Measurements from ENCODE around the gene NOX5.

Gene NOX5

DNA sequence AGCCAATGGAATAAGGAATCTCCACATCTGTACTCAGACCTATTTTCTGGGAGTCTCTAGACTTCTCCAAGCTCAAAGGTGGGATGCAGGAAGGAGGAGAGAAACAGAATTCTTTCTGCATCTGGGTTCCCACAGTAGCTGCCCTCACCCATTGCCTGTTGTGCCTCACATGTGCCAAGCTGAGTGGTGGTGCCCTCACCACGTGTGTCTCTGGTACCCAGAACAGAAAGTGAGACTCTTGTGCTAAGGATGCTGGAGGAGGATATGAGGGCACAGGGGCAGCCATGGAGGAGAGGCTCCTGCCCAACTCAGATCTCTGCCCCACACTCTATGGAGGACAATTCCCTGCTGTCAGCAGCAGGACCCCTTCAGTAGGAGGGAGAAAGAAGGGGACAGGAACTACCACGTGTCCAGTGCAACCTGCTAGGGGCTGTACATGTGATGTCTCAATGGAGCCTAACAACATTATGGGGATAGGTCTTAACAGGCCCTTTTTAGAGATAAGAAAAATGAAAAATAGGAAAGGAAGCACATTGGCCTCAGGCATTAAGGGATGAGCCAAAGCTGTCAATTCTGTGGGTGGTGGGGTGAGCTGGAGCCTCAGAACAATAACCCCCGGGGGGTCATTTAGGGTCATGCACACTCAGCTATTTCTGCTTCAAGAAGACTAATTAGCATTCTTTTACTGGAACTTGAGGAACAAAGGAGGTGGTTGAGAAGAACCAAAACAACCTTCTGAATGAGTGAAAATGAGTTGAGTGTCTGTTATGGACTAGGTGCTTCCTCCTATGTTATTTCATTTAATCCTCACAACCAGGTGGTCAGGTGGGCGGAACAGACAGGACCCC, 16.3 kb upstream of the NOX5 start:
- TF ChIP-seq Cebpa-rat (IDR thresholded peaks at IDR 0.05) = no peak
- H3K4me2 ChIP-seq = peak overlapping the region in 1 of 11 experiments; percentile 14; a peak in 1 of 22 replicates
- H3K9me3 ChIP-seq (replicated peaks in 1 of 11) = no peaks in the 10 kb centered on the region
- no peak overlapping the region for H3K27ac ChIP-seq
- H4K20me1 ChIP-seq = no peaks in the 10 kb centered on the region
- H3K9ac ChIP-seq = no peak overlapping the region
- no peaks in the 10 kb centered on the region for H3K27me3 ChIP-seq
- H3K4me1 ChIP-seq = no peaks in the 10 kb centered on the region
- H3K4me3 ChIP-seq = no peak overlapping the region
- H3K36me3 ChIP-seq = no peaks in the 10 kb centered on the region

DNA sequence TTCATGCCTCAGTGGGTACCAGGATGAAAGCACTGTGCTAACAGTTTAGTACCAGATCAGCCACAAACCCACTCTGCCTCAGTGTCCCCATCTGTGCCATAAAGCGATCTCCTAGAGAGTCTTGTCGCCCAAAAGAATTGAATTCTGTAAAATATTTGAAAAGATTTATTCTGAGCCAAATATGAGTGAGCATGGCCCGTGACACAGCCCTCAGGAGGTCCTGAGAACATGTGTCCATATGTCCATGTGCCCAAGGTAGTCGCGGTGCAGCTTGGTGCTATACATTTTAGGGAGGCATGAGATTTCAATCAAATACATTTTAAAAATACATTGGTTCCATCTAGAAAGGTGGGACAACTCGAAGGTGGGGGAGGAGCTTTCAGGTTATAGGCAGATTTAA, 15.4 kb upstream of the NOX5 start:
- no peak overlapping the region for H3K4me2 ChIP-seq
- H3K4me3 ChIP-seq = no peak overlapping the region
- H3K27me3 ChIP-seq = no peaks in the 10 kb centered on the region
- H3K4me1 ChIP-seq = no peaks in the 10 kb centered on the region
- H4K20me1 ChIP-seq = no peaks in the 10 kb centered on the region
- H3K27ac ChIP-seq = no peak overlapping the region
- H3K36me3 ChIP-seq = no peaks in the 10 kb centered on the region
- no peaks in the 10 kb centered on the region for H3K9me3 ChIP-seq (replicated peaks in 1 of 11)
- H3K9ac ChIP-seq = no peak overlapping the region
- no peak for TF ChIP-seq Cebpa-rat (IDR thresholded peaks at IDR 0.05)

DNA sequence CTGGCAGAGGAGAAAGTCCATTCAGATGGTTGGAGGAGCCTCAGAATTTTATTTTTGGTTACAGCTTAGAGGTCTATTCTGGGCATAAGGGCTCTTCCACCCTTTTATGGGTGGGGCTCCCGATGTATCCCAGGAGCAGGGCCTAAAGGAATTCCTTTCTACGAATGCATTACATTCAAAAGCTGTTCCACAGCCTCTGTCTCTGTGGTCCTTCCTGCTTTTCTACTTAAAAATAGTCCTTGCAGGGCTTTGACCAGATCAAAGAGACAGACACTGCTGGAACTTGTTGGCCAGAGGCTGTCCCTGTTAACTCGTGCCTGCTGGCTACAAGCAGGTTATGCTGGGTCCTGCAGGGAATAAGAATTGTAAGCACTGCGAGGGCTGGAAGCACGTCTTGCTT, 14.4 kb upstream of the NOX5 start:
- H3K9me3 ChIP-seq (replicated peaks in 1 of 11) = no peaks in the 10 kb centered on the region
- no peak for TF ChIP-seq Cebpa-rat (IDR thresholded peaks at IDR 0.05)
- H3K4me2 ChIP-seq = no peak overlapping the region

DNA sequence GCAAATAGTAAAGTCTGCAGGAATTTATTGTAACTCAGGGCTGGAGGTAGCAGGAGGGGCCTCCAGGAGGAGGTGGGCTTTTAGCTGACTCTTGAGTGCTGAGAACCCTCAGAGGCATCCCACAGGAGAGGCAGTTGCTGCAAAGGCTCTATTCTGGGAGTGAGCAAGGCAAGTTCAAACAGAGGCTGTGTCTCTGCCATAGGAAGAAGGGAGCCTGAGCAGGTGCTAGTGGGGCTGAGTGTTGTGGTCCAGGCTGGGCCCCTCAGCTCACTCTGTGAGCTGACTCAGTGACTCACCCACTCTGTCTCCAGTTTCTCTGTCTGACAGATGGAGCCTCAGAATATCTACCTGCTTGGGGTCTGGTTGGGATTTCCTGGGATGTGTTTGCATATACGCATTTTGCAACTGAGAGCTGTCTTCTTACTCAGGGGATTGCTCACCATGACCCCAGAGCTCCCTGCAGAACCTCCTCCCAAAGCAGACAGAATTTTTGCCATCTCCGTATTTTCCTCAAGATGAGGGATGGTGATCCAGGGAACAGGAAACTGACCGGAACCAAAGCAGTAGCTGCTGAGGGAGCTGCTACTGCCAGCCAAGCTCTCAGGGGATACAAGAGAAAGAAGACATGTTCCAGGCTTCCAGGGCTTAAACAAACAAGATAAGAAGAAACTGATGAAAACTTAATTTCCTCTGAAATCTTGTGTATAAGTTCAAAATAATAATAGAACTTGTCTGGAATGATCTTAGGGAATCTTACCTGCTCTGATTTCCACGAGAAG, 13.6 kb upstream of the NOX5 start:
- no peak overlapping the region for H3K4me2 ChIP-seq

More for the DNA sequence above, 14.4 kb upstream of the NOX5 start:
- no peak overlapping the region for H3K9ac ChIP-seq
- H3K4me1 ChIP-seq = no peaks in the 10 kb centered on the region
- H3K27me3 ChIP-seq = no peaks in the 10 kb centered on the region
- H3K36me3 ChIP-seq = no peaks in the 10 kb centered on the region
- H3K4me3 ChIP-seq = no peak overlapping the region
- H4K20me1 ChIP-seq = no peaks in the 10 kb centered on the region
- no peak overlapping the region for H3K27ac ChIP-seq

DNA sequence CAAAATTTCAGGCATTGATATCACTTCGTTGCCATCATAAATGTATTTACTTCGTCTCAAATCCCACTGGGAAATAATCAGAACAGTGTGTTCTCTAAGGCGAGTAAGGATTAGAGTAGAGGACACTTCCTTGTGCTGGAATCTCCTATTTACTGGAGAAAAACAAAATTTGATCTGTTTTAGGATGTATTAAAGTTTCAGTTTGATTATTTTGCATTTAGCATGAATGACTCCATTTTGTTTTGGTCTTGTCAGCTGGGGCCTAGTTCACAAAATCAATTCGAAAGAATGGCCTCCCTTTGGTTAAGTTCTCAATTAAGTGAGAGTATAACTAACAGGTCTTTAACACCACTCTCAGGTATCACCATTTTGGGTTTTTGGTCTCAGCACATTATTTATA, 11.7 kb upstream of the NOX5 start:
- no peak for TF ChIP-seq Cebpa-rat (IDR thresholded peaks at IDR 0.05)
- no peaks in the 10 kb centered on the region; a peak in 1 of 22 replicates for H3K36me3 ChIP-seq
- H3K4me1 ChIP-seq = no peaks in the 10 kb centered on the region
- no peak overlapping the region for H3K4me3 ChIP-seq
- H3K4me2 ChIP-seq = no peak overlapping the region
- no peaks in the 10 kb centered on the region for H3K27me3 ChIP-seq
- no peaks in the 10 kb centered on the region for H4K20me1 ChIP-seq
- no peak overlapping the region for H3K9ac ChIP-seq
- H3K27ac ChIP-seq = no peak overlapping the region
- H3K9me3 ChIP-seq (replicated peaks in 1 of 11) = peaks cover 7% of the 10 kb centered on the region in 11 experiments

More for the DNA sequence above, 13.6 kb upstream of the NOX5 start:
- no peaks in the 10 kb centered on the region for H4K20me1 ChIP-seq
- H3K36me3 ChIP-seq = no peaks in the 10 kb centered on the region
- H3K4me3 ChIP-seq = no peak overlapping the region
- H3K27me3 ChIP-seq = no peaks in the 10 kb centered on the region
- no peak overlapping the region for H3K9ac ChIP-seq
- no peak for TF ChIP-seq Cebpa-rat (IDR thresholded peaks at IDR 0.05)
- H3K4me1 ChIP-seq = no peaks in the 10 kb centered on the region
- H3K27ac ChIP-seq = no peak overlapping the region
- no peaks in the 10 kb centered on the region for H3K9me3 ChIP-seq (replicated peaks in 1 of 11)

DNA sequence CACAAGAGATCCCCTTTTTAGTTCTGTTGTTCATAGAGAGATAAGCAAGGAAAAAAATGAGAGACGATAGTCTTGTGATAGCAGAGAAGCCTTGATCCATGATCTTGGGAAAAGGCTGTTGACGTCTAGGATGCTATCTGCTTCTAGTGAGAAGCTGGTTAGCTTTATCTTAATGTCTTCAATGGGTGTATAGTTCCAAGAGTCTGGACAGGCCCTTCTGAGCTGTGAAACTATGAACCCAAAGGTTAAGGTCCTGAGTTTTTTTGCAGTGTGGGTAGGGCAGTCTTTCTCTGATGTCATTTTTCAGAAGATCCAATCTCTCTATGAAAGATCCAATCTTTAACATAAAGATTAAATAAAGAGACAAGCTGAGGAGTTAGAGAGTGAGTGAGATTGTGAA, 10.5 kb upstream of the NOX5 start:
- Histone ChIP-seq H3K9ac (no peak overlapping the region), H3K4me3 (no peak overlapping the region), H3K27ac (no peak overlapping the region), H3K36me3 (no peaks in the 10 kb centered on the region; a peak in 1 of 22 replicates), H3K4me1 (no peaks in the 10 kb centered on the region), H3K9me3 (replicated peaks in 1 of 11) (peaks cover 19 to 20% (median 19%) of the 10 kb centered on the region in 11 experiments), H3K4me2 (no peak overlapping the region), H4K20me1 (no peaks in the 10 kb centered on the region), H3K27me3 (no peaks in the 10 kb centered on the region)
- no peak for TF ChIP-seq Cebpa-rat (IDR thresholded peaks at IDR 0.05)

DNA sequence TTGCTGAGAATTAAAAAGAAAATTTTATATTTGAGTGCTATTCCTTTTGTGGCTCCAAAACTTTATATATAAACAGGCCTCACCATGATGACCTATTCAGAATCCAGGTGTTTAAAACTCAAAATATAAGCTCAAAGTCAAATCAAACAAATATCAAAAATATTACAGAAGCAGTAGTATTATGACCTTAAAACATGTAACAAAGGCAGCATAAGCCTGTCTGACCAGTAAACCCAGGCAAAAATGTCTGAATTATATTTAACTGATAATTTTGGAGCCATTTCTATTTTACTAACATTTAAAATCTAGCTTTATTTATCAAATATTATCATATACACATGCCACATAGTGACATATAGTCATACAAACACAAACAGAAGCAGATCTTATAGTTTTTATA, 6.4 kb upstream of the NOX5 start:
- Histone ChIP-seq H3K4me3 (no peak overlapping the region), H3K36me3 (no peaks in the 10 kb centered on the region; a peak in 1 of 22 replicates)

DNA sequence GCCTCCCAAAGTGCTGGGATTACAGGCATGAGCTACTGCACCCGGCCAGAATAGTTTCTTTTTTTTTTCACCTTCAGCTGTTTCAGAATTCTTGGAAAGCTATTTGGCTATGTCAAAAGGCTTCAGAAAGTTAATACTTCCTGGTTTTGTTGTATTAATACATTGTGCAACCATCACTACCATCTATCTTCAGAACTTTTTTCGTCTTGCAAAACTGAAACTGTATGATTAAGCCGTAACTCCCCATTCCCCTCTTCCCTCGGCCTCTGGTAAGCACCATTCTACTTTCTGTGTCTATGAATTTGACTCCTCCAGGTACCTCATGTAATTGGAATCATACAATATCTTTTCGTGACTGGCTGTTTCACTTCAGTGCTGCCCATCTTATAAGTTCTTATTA, 5.2 kb upstream of the NOX5 start:
- peaks cover 25 to 35% (median 30%) of the 10 kb centered on the region in 11 experiments for H3K9me3 ChIP-seq (replicated peaks in 1 of 11)
- no peak overlapping the region for H3K4me2 ChIP-seq
- no peaks in the 10 kb centered on the region; a peak in 1 of 22 replicates for H3K36me3 ChIP-seq

More for the DNA sequence above, 6.4 kb upstream of the NOX5 start:
- TF ChIP-seq Cebpa-rat (IDR thresholded peaks at IDR 0.05) = no peak
- peaks cover 25 to 35% (median 30%) of the 10 kb centered on the region in 11 experiments for H3K9me3 ChIP-seq (replicated peaks in 1 of 11)
- H3K27ac ChIP-seq = no peak overlapping the region
- no peaks in the 10 kb centered on the region for H4K20me1 ChIP-seq
- no peaks in the 10 kb centered on the region for H3K27me3 ChIP-seq
- no peak overlapping the region for H3K9ac ChIP-seq
- no peak overlapping the region for H3K4me2 ChIP-seq
- no peaks in the 10 kb centered on the region for H3K4me1 ChIP-seq

DNA sequence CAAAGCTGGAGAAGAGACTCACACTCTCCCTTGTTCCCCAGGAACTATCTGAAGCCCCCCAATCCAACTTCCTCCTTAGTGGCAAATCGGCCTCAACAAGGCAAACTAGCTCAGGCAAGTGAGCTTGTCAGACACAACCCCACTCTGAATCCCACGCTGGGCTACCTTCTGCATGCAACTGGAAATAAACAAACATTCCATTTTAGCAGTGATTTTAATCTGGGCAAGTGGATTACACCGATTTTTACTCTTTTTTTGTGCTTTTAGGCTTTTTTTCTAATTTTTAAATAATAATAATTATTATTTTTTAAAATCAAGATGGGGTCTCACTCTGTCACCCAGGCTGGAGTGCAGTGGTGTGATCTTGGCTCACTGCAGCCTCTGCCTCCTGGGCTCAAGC, 2.9 kb upstream of the NOX5 start:
- Histone ChIP-seq H3K4me3 (no peak overlapping the region), H3K9ac (no peak overlapping the region), H3K4me2 (no peak overlapping the region), H4K20me1 (no peaks in the 10 kb centered on the region), H3K27me3 (no peaks in the 10 kb centered on the region), H3K4me1 (no peaks in the 10 kb centered on the region), H3K27ac (no peak overlapping the region), H3K9me3 (replicated peaks in 1 of 11) (peaks cover 25 to 35% (median 30%) of the 10 kb centered on the region in 11 experiments), H3K36me3 (no peaks in the 10 kb centered on the region; a peak in 1 of 22 replicates)
- TF ChIP-seq Cebpa-rat (IDR thresholded peaks at IDR 0.05) = no peak

More for the DNA sequence above, 5.2 kb upstream of the NOX5 start:
- Histone ChIP-seq H3K4me3 (no peak overlapping the region), H3K9ac (no peak overlapping the region), H3K27ac (no peak overlapping the region), H3K4me1 (no peaks in the 10 kb centered on the region), H3K27me3 (no peaks in the 10 kb centered on the region), H4K20me1 (no peaks in the 10 kb centered on the region)
- no peak for TF ChIP-seq Cebpa-rat (IDR thresholded peaks at IDR 0.05)
